Measurements from ENCODE around the gene MAML3.

The MAML3 gene

DNA sequence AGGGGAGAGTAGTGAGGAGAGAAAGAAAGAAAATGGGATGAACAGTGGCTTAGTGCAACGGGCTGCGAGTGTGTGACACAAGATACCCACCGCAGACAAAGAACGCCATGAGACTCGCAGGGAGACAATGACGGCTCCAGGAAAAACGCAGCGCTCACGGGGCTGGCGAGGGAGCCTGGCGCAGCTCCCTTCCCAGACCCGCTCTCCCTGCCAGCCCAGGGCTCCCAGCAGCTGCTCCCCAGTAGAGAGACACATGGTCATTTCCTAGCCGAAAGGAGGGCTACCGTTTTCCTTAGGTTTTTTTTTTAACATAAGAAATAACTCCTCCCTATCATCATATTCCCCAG lies 149.5 kb downstream of the MAML3 start:
- no peak for DNase-seq (ENCODE audit: low spot score)
- TF ChIP-seq CTCF (IDR thresholded peaks at IDR 0.05; ENCODE audit: extremely low read depth, missing control alignments), result no peak

- no peak for DNase-seq (ENCODE audit: low spot score)
- TF ChIP-seq CTCF (IDR thresholded peaks at IDR 0.05; ENCODE audit: extremely low read depth, missing control alignments), result no peak
These were observed 150.0 kb downstream of the MAML3 start for GRCh38 chr4:140003876-140004548.

- no peak for TF ChIP-seq CTCF (IDR thresholded peaks at IDR 0.05; ENCODE audit: extremely low read depth, missing control alignments)
- DNase-seq (ENCODE audit: low spot score), result no peak
These were observed 153.8 kb downstream of the MAML3 start for GRCh38 chr4:140000232-140000631.

DNA sequence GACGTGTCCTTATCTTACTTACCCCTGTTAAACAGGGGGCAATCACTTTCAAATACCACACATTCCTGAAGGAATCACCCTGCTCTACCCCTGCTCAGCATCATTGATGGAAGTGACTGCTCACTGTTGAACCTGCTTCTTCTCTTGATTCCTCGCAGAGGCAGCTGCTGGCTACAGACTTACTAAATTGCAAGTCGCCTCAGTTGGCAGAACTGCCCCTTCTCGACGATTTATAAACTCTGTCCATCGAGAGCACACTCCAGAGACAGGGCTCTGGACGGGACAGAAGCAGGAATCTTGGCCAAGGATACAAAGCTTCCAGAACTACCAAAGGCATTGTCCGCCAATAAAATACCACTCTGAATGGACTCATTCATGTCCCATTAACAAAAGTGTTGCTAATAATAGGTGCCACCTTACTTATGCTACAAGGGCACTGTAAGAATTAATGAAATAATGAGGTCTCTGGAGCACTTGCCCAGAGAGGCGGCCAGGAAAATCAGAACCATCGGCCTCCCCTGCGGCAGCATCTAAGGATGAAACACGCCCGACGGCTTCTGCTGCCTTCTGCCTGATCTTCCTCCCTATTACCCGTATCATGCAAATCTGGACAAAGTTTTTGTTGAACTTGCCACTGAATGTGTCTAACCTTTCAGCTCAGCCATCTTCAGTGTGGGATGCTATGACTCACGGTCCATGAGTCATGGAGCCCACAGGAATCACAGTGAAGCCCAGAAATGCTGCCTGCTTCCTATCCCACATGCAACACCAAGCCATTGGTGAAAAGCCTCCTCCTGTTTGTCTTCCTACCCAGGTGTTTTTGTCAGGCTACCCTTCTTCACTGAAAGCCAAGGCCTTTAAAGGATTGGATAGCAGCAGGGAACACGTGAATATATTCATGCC lies 164.9 kb downstream of the MAML3 start:
- no peak for TF ChIP-seq CTCF (IDR thresholded peaks at IDR 0.05; ENCODE audit: extremely low read depth, missing control alignments)
- no peak for DNase-seq (ENCODE audit: low spot score)

- TF ChIP-seq CTCF (IDR thresholded peaks at IDR 0.05; ENCODE audit: extremely low read depth, missing control alignments), result no peak
These were observed 166.5 kb downstream of the MAML3 start for GRCh38 chr4:139987502-139987850.

GRCh38 chr4:139986689-139987501 lies 167.1 kb downstream of the MAML3 start:
- no peak for TF ChIP-seq CTCF (IDR thresholded peaks at IDR 0.05; ENCODE audit: extremely low read depth, missing control alignments)

More at GRCh38 chr4:139987502-139987850, 166.5 kb downstream of the MAML3 start:
- no peak for DNase-seq (ENCODE audit: low spot score)

DNA sequence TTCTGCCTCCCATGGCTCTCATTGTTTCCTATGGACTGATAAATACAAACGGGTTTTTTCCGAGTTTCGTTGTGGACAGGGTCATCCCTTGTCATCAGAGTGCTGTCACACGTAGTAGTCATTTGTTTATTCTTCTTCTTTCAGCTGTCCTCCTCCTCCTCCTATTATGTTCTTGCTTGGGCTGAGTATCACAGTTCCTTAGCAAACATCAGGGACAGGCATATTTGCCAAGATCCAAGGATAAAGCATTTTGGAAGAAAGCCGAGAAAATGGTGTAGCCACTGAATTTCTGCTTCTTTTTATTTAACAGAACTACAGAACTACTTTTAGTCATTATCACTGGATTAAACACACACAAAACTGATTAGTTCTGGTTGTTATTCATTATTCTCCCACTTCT lies 167.9 kb downstream of the MAML3 start:
- no peak for TF ChIP-seq CTCF (IDR thresholded peaks at IDR 0.05; ENCODE audit: extremely low read depth, missing control alignments)
- DNase-seq (ENCODE audit: low spot score), result no peak

More at GRCh38 chr4:139986689-139987501, 167.1 kb downstream of the MAML3 start:
- DNase-seq (ENCODE audit: low spot score), result no peak
